PFSK-1 (cell line): ENCODE data around the gene RSPH1.

Experiments used
- FOXP2 ChIP-seq: optimal IDR thresholded peaks from 2 replicates; pipeline ENCODE3; 2011; ENCODE audit warnings: borderline replicate concordance, control low read depth, inconsistent platforms; ENCODE audit not compliant: insufficient read depth; ENCODE audit errors: extremely low read length, extremely low read depth
- POLR2AphosphoS5 ChIP-seq: IDR thresholded peaks from 2 replicates; pipeline ENCODE4 v1.6.1; 2012; ENCODE audit warnings: low read depth, mild to moderate bottlenecking, control low read depth, low read length, moderate library complexity
- REST ChIP-seq, 2 experiments: IDR thresholded peaks; 2 replicates each; pipeline versions ENCODE4 v1.6.1 to v1.8.0; 2011 to 2012; ENCODE audit warnings: low read depth in 2 of 2, low read length in 2 of 2, control low read depth in 1 of 2, inconsistent platforms in 1 of 2, mild to moderate bottlenecking in 1 of 2, moderate library complexity in 1 of 2; ENCODE audit not compliant: insufficient read depth in 1 of 2
- SIN3A ChIP-seq: IDR thresholded peaks from 2 replicates; pipeline ENCODE4 v1.6.1; 2012; ENCODE audit warnings: mild to moderate bottlenecking, low read length, moderate library complexity, borderline replicate concordance; ENCODE audit not compliant: insufficient read depth
- TAF1 ChIP-seq: IDR thresholded peaks from 2 replicates; pipeline ENCODE4 v1.6.1; 2012; ENCODE audit warnings: low read length, control low read depth, borderline replicate concordance; ENCODE audit not compliant: insufficient read depth

The RSPH1 gene

DNA sequence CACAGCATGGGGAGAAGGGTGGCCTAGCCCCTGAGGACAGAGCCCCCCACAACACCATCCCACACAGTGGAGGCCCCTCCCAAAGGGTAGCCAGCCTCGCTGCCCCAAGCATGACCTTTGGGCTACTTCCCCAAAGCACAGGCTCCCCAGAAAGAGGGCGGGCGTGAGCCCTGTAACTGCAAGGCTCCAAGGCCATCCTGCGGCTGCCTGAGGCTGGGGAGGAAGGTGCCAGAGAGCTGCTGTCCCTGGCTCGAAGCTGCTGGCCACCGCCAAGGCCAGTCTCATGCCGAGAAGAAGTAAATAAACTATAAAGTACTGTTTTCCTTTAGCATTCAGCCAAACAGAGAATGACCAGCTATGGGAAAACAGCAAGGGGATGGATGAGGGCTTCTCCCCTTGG lies 64.8 kb downstream of the RSPH1 start:
- TF ChIP-seq SIN3A, result no peak
- TF ChIP-seq POLR2AphosphoS5, result no peak
- TF ChIP-seq FOXP2, result no peak
- TF ChIP-seq TAF1, result no peak
- TF ChIP-seq REST (IDR thresholded peaks at IDR 0.05; ENCODE audit: insufficient read depth in 1 of 2, low read depth in 2 of 2, low read length in 2 of 2), result no peak

DNA sequence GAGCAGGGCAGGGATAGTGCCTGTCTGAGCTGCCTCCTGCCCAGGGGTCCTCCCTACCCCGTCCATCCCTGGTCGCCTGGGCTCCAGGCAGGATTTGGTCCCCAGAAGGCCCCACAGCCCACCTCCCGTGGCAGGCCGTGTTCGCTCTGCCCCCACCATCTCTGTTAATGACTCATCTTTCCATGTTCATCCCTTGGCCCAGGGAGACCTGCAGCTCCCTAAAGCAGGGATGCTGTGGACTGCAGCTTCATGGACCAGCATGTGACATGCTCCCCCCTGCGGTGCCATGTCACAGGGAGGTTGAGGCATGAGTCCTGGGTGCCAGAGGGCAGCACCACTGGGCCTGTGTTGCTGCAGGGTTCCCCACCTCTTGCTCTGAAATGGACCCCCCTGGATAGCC lies 65.5 kb downstream of the RSPH1 start:
- TF ChIP-seq TAF1, result no peak
- TF ChIP-seq SIN3A, result no peak
- TF ChIP-seq FOXP2, result no peak
- TF ChIP-seq REST (IDR thresholded peaks at IDR 0.05; ENCODE audit: insufficient read depth in 1 of 2, low read depth in 2 of 2, low read length in 2 of 2), result no peak
- TF ChIP-seq POLR2AphosphoS5, result no peak

- TF ChIP-seq POLR2AphosphoS5, result no peak
- TF ChIP-seq REST (IDR thresholded peaks at IDR 0.05; ENCODE audit: insufficient read depth in 1 of 2, low read depth in 2 of 2, low read length in 2 of 2), result peak; percentile 75 to 89
Measured at GRCh38 chr21:42429856-42430255, 66.2 kb downstream of the RSPH1 start.

GRCh38 chr21:42429021-42429420 lies 67.0 kb downstream of the RSPH1 start:
- TF ChIP-seq SIN3A, result no peak
- TF ChIP-seq POLR2AphosphoS5, result no peak
- no peak for TF ChIP-seq REST (IDR thresholded peaks at IDR 0.05; ENCODE audit: insufficient read depth in 1 of 2, low read depth in 2 of 2, low read length in 2 of 2)
- TF ChIP-seq TAF1, result no peak

DNA sequence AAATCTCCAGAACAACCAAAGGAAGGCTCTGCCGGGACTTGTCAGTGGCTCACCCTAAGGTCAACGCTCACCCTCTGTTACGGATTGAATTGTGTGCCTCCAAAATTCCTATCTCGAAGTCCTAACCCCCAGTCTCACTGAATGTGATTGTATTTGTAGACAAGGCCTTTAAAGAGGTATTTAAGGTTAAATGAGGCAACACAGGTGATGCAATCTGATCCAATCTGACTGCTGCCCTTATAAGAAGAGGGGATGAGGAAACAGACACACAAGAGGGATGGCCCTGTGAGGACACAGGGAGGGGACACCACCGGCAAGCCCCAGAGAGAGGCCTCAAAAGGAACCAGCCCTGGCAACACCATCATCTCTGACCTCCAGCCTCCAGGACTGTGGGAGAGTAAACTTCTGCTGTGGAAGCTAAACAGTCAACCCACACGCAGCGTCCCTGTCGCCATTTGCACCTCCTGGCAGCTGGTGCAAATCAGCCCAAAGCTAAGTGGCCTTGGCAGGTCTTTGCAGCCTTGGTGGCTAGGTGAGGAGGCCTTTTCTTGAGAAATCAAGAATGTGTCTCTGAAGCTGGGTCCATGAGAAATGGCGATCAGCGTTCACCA lies 68.1 kb downstream of the RSPH1 start:
- no peak for TF ChIP-seq REST (IDR thresholded peaks at IDR 0.05; ENCODE audit: insufficient read depth in 1 of 2, low read depth in 2 of 2, low read length in 2 of 2)
- TF ChIP-seq POLR2AphosphoS5, result no peak
- no peak for TF ChIP-seq FOXP2
- TF ChIP-seq TAF1, result no peak
- no peak for TF ChIP-seq SIN3A
